ENCODE measurements around the gene MMP24OS. TPM values are rescaled to one million over a fixed set of nuclear protein-coding genes. Genes with fewer than 3 reads are reported as not detected.
A peak's percentile ranks its signal among the peaks of the same experiment; 100 is the strongest.

Gene MMP24OS
- total RNA-seq, 5 donors from 2014 or later (not counting 1 experiment from before 2014, with no cell fraction given), result 59.5 to 95.5 (median 72.0) TPM

GRCh38 chr20:35238735-35239134 lies 39.2 kb downstream of the MMP24OS start:
- Histone ChIP-seq H3K4me1 (ENCODE audit: control insufficient read depth in 1 of 2, extremely low read depth in 1 of 2, insufficient read depth in 2 of 2, low read length in 2 of 2) (no peaks in the 10 kb centered on the region), H3K27ac (ENCODE audit: low read length) (no peak overlapping the region), H3K9me3 (no peaks in the 10 kb centered on the region), H3K4me3 (ENCODE audit: control insufficient read depth in 1 of 2, extremely low read depth in 1 of 2, low read length in 1 of 2) (no peak overlapping the region), H3K36me3 (ENCODE audit: control insufficient read depth in 2 of 2, extremely low read depth in 1 of 2, insufficient read depth in 1 of 2, low read length in 1 of 2) (peaks cover 0 to 7% of the 10 kb centered on the region in 2 donors), H3K27me3 (replicated peaks in 1 of 2; ENCODE audit: control insufficient read depth in 2 of 2, extremely low read depth in 1 of 2, insufficient read depth in 2 of 2, low read length in 1 of 2) (peaks cover 0 to 5% of the 10 kb centered on the region in 2 experiments)
- no CpG with 5 or more reads among the region's 5 CpGs for WGBS (ENCODE audit: insufficient coverage)
- H3K27me3 Mint-ChIP-seq, result peaks cover 3 to 4% of the 10 kb centered on the region in 2 donors
- POLR2A ChIA-PET, result no interaction called here
- no peak for DNase-seq
- no peak for ATAC-seq (replicated peaks in 1 of 4)
- CTCF ChIA-PET, result no interaction called here
- peaks cover 42% of the 10 kb centered on the region for H3K36me3 Mint-ChIP-seq
- H3K9me3 Mint-ChIP-seq, result no peaks in the 10 kb centered on the region
- no peak overlapping the region for H3K4me3 Mint-ChIP-seq
- no peak overlapping the region for H3K27ac Mint-ChIP-seq
- no peaks in the 10 kb centered on the region for H3K4me1 Mint-ChIP-seq

GRCh38 chr20:35238170-35238569 lies 39.8 kb downstream of the MMP24OS start:
- H3K9me3 ChIP-seq, result no peaks in the 10 kb centered on the region
- H3K27me3 Mint-ChIP-seq, result peaks cover 3 to 4% of the 10 kb centered on the region in 2 donors
- ChIA-PET CTCF (no interaction called here), POLR2A (no interaction called here)
- no peak overlapping the region for H3K4me3 Mint-ChIP-seq
- ATAC-seq (replicated peaks in 1 of 4), result no peak
- H3K4me3 ChIP-seq (ENCODE audit: control insufficient read depth in 1 of 2, extremely low read depth in 1 of 2, low read length in 1 of 2), result no peak overlapping the region
- no peaks in the 10 kb centered on the region for H3K9me3 Mint-ChIP-seq
- no peaks in the 10 kb centered on the region for H3K4me1 Mint-ChIP-seq
- H3K36me3 ChIP-seq (ENCODE audit: control insufficient read depth in 2 of 2, extremely low read depth in 1 of 2, insufficient read depth in 1 of 2, low read length in 1 of 2), result peaks cover 0 to 7% of the 10 kb centered on the region in 2 donors
- no peak overlapping the region for H3K27ac ChIP-seq (ENCODE audit: low read length)
- peaks cover 0 to 5% of the 10 kb centered on the region in 2 experiments for H3K27me3 ChIP-seq (replicated peaks in 1 of 2; ENCODE audit: control insufficient read depth in 2 of 2, extremely low read depth in 1 of 2, insufficient read depth in 2 of 2, low read length in 1 of 2)
- DNase-seq, result no peak
- H3K36me3 Mint-ChIP-seq, result peaks cover 42% of the 10 kb centered on the region
- H3K27ac Mint-ChIP-seq, result no peak overlapping the region
- 80% methylated on average over 3 of the region's 4 CpGs for WGBS (ENCODE audit: insufficient coverage)
- H3K4me1 ChIP-seq (ENCODE audit: control insufficient read depth in 1 of 2, extremely low read depth in 1 of 2, insufficient read depth in 2 of 2, low read length in 2 of 2), result no peaks in the 10 kb centered on the region

- Mint-ChIP-seq H3K9me3 (no peaks in the 10 kb centered on the region), H3K27me3 (peaks cover 3 to 4% of the 10 kb centered on the region in 2 donors), H3K4me3 (no peak overlapping the region), H3K27ac (no peak overlapping the region), H3K36me3 (peaks cover 45% of the 10 kb centered on the region), H3K4me1 (no peaks in the 10 kb centered on the region)
- Histone ChIP-seq H3K4me1 (ENCODE audit: control insufficient read depth in 1 of 2, extremely low read depth in 1 of 2, insufficient read depth in 2 of 2, low read length in 2 of 2) (no peaks in the 10 kb centered on the region), H3K27me3 (replicated peaks in 1 of 2; ENCODE audit: control insufficient read depth in 2 of 2, extremely low read depth in 1 of 2, insufficient read depth in 2 of 2, low read length in 1 of 2) (peaks cover 0 to 8% of the 10 kb centered on the region in 2 experiments), H3K27ac (ENCODE audit: low read length) (no peak overlapping the region), H3K9me3 (no peaks in the 10 kb centered on the region), H3K4me3 (ENCODE audit: control insufficient read depth in 1 of 2, extremely low read depth in 1 of 2, low read length in 1 of 2) (no peak overlapping the region), H3K36me3 (ENCODE audit: control insufficient read depth in 2 of 2, extremely low read depth in 1 of 2, insufficient read depth in 1 of 2, low read length in 1 of 2) (peaks cover 0 to 7% of the 10 kb centered on the region in 2 donors)
- ATAC-seq (replicated peaks in 1 of 4) (no peak), DNase-seq (no peak)
- ChIA-PET CTCF (no interaction called here), POLR2A (no interaction called here)
Observed at GRCh38 chr20:35237486-35237885, 40.4 kb downstream of the MMP24OS start.

GRCh38 chr20:35235881-35236280 lies 42.0 kb downstream of the MMP24OS start:
- Mint-ChIP-seq H3K9me3 (no peaks in the 10 kb centered on the region), H3K36me3 (peaks cover 55% of the 10 kb centered on the region), H3K4me3 (no peak overlapping the region), H3K4me1 (no peaks in the 10 kb centered on the region), H3K27me3 (peaks cover 7% of the 10 kb centered on the region in 2 donors), H3K27ac (no peak overlapping the region)
- Histone ChIP-seq H3K27ac (ENCODE audit: low read length) (no peak overlapping the region), H3K4me3 (ENCODE audit: control insufficient read depth in 1 of 2, extremely low read depth in 1 of 2, low read length in 1 of 2) (no peak overlapping the region), H3K9me3 (no peaks in the 10 kb centered on the region), H3K36me3 (ENCODE audit: control insufficient read depth in 2 of 2, extremely low read depth in 1 of 2, insufficient read depth in 1 of 2, low read length in 1 of 2) (peaks cover 0 to 4% of the 10 kb centered on the region in 2 donors), H3K27me3 (replicated peaks in 1 of 2; ENCODE audit: control insufficient read depth in 2 of 2, extremely low read depth in 1 of 2, insufficient read depth in 2 of 2, low read length in 1 of 2) (peaks cover 0 to 8% of the 10 kb centered on the region in 2 experiments), H3K4me1 (ENCODE audit: control insufficient read depth in 1 of 2, extremely low read depth in 1 of 2, insufficient read depth in 2 of 2, low read length in 2 of 2) (no peaks in the 10 kb centered on the region)
- 89% methylated on average over 6 of the region's 6 CpGs for WGBS (ENCODE audit: insufficient coverage)
- CTCF ChIA-PET, result no interaction called here
- DNase-seq (no peak), ATAC-seq (replicated peaks in 1 of 4) (no peak)
- POLR2A ChIA-PET, result no interaction called here

- 67% methylated on average over 2 of the region's 2 CpGs for WGBS (ENCODE audit: insufficient coverage)
- H3K36me3 Mint-ChIP-seq, result peaks cover 49% of the 10 kb centered on the region
- DNase-seq, result no peak
- POLR2A ChIA-PET, result no interaction called here
- peaks cover 0 to 4% (median 0%) of the 10 kb centered on the region in 3 donors for H3K9me3 Mint-ChIP-seq
- H3K9me3 ChIP-seq, result no peaks in the 10 kb centered on the region
- H3K27ac Mint-ChIP-seq, result no peak overlapping the region
- no peaks in the 10 kb centered on the region for H3K4me1 ChIP-seq (ENCODE audit: control insufficient read depth in 1 of 2, extremely low read depth in 1 of 2, insufficient read depth in 2 of 2, low read length in 2 of 2)
- no peak for ATAC-seq (replicated peaks in 1 of 4)
- peaks cover 0 to under 1% (median under 1%) of the 10 kb centered on the region in 3 donors for H3K4me1 Mint-ChIP-seq
- peaks cover 16 to 19% of the 10 kb centered on the region in 2 donors for H3K27me3 Mint-ChIP-seq
- no peak overlapping the region for H3K27ac ChIP-seq (ENCODE audit: low read length)
- no peak overlapping the region for H3K4me3 Mint-ChIP-seq
- no peak overlapping the region for H3K4me3 ChIP-seq (ENCODE audit: control insufficient read depth in 1 of 2, extremely low read depth in 1 of 2, low read length in 1 of 2)
- peaks cover 0 to 4% of the 10 kb centered on the region in 2 donors for H3K36me3 ChIP-seq (ENCODE audit: control insufficient read depth in 2 of 2, extremely low read depth in 1 of 2, insufficient read depth in 1 of 2, low read length in 1 of 2)
- CTCF ChIA-PET, result no interaction called here
- H3K27me3 ChIP-seq (replicated peaks in 1 of 2; ENCODE audit: control insufficient read depth in 2 of 2, extremely low read depth in 1 of 2, insufficient read depth in 2 of 2, low read length in 1 of 2), result peaks cover 3% of the 10 kb centered on the region in 2 experiments
Observed at GRCh38 chr20:35232575-35232974, 45.3 kb downstream of the MMP24OS start.

- peak overlapping the region in 1 of 2 donors; percentile 11 for H3K4me3 ChIP-seq (ENCODE audit: control insufficient read depth in 1 of 2, extremely low read depth in 1 of 2, low read length in 1 of 2)
- Mint-ChIP-seq H3K27me3 (peaks cover 28 to 29% of the 10 kb centered on the region in 2 donors), H3K27ac (peak overlapping the region in 1 of 2 donors; percentile 38), H3K4me1 (peaks cover 12 to 14% (median 14%) of the 10 kb centered on the region in 3 donors), H3K36me3 (peaks cover 22% of the 10 kb centered on the region), H3K9me3 (peaks cover 0 to 6% (median 2%) of the 10 kb centered on the region in 3 donors), H3K4me3 (peak overlapping the region; percentile 70 to 77 (median 72))
- H3K36me3 ChIP-seq (ENCODE audit: control insufficient read depth in 2 of 2, extremely low read depth in 1 of 2, insufficient read depth in 1 of 2, low read length in 1 of 2), result no peaks in the 10 kb centered on the region
- DNase-seq (peak in 32 of 35 experiments; percentile 14 to 56 (median 32)), ATAC-seq (replicated peaks in 1 of 4) (peak; percentile 66 to 82 (median 75))
- H3K27ac ChIP-seq (ENCODE audit: low read length), result no peak overlapping the region
- ChIA-PET POLR2A (interaction anchor here in 1 of 2 donors (0.6 kb wide), 1 partner anchor 245 kb away, joined by 3 read pairs; no protein-coding TSS in a partner anchor), CTCF (interaction anchor here in 1 of 2 donors (0.6 to 1.5 kb wide), 3 partner anchors 25 to 82 kb away, joined by 3 to 6 read pairs (median 4); no protein-coding TSS in a partner anchor)
- H3K9me3 ChIP-seq, result no peaks in the 10 kb centered on the region
- 4% methylated on average over 71 of the region's 74 CpGs for WGBS (ENCODE audit: insufficient coverage)
- H3K27me3 ChIP-seq (replicated peaks in 1 of 2; ENCODE audit: control insufficient read depth in 2 of 2, extremely low read depth in 1 of 2, insufficient read depth in 2 of 2, low read length in 1 of 2), result peaks cover 6 to 18% of the 10 kb centered on the region in 2 experiments
- H3K4me1 ChIP-seq (ENCODE audit: control insufficient read depth in 1 of 2, extremely low read depth in 1 of 2, insufficient read depth in 2 of 2, low read length in 2 of 2), result peaks cover 0 to 11% of the 10 kb centered on the region in 2 experiments
Observed at GRCh38 chr20:35226884-35227681, 50.8 kb downstream of the MMP24OS start.
